Fibroblast of lung (primary cell): Measurements from ENCODE around the gene AANAT. TPM values are rescaled to one million over a fixed set of nuclear protein-coding genes. Genes with fewer than 3 reads are reported as not detected.

Experiments
- DNase-seq, 2 donors: peaks; one replicate each; pipeline versions ENCODE4 v3.0.0 to v3.0.0-alpha.2; 2010; ENCODE audit warnings: low read depth in 2 of 2
- H2AFZ ChIP-seq: 2 replicates; pipeline ENCODE4 v1.5.1; 2012; ENCODE audit warnings: low read length, control low read depth, inconsistent platforms
- H3K27ac ChIP-seq: 2 replicates; pipeline ENCODE4 v1.5.1; 2011; ENCODE audit warnings: low read length, control low read depth; ENCODE audit not compliant: insufficient read depth
- H3K27me3 ChIP-seq: 2 replicates; pipeline ENCODE4 v1.5.1; 2011; ENCODE audit warnings: mild to moderate bottlenecking, low read length; ENCODE audit not compliant: control insufficient read depth, insufficient read depth
- H3K36me3 ChIP-seq: 2 replicates; pipeline ENCODE4 v1.5.1; 2011; ENCODE audit warnings: low read length; ENCODE audit not compliant: control insufficient read depth, insufficient read depth
- H3K4me1 ChIP-seq: 2 replicates; pipeline ENCODE4 v1.5.1; 2011; ENCODE audit warnings: low read length; ENCODE audit not compliant: control insufficient read depth, insufficient read depth; ENCODE audit errors: extremely low read depth
- H3K4me2 ChIP-seq: 2 replicates; pipeline ENCODE4 v1.5.1; 2011; ENCODE audit warnings: low read length, control low read depth; ENCODE audit not compliant: insufficient read depth; ENCODE audit errors: extremely low read depth
- H3K4me3 ChIP-seq, 4 experiments: fragments of 200-600 bp in 1 of 4; sonication (generic) in 1 of 4; replicated peaks in 1 of 4; 2 replicates each; pipeline ENCODE4 v1.5.1; 2011 to 2016; ENCODE audit warnings: low read length in 4 of 4, low read depth in 3 of 4, mild to moderate bottlenecking in 3 of 4, control low read depth in 2 of 4, inconsistent platforms in 1 of 4, mixed read lengths in 1 of 4; ENCODE audit not compliant: insufficient read depth in 1 of 4; ENCODE audit errors: control extremely low read depth in 1 of 4
- H3K79me2 ChIP-seq: 2 replicates; pipeline ENCODE4 v1.5.1; 2012; ENCODE audit warnings: mild to moderate bottlenecking, low read length, inconsistent platforms; ENCODE audit not compliant: control insufficient read depth, insufficient read depth
- H3K9ac ChIP-seq: 2 replicates; pipeline ENCODE4 v1.5.1; 2011; ENCODE audit warnings: mild to moderate bottlenecking, low read length, control low read depth; ENCODE audit not compliant: insufficient read depth
- H3K9me3 ChIP-seq: 2 replicates; pipeline ENCODE4 v1.5.1; 2012; ENCODE audit warnings: low read depth, low read length; ENCODE audit not compliant: control insufficient read depth, insufficient read depth
- H4K20me1 ChIP-seq: 2 replicates; pipeline ENCODE4 v1.5.1; 2011; ENCODE audit warnings: low read length; ENCODE audit not compliant: control insufficient read depth, insufficient read depth; ENCODE audit errors: extremely low read depth
- EZH2 ChIP-seq: IDR thresholded peaks from 2 replicates; pipeline ENCODE4 v1.5.1; 2012; ENCODE audit warnings: low read length, control low read depth, mild to moderate bottlenecking; ENCODE audit errors: missing control alignments
- polyA plus RNA-seq, 2 donors: library from polyadenylated mRNA; depleted of rRNA in 1 of 2; stranded (reverse) in 1 of 2; unstranded in 1 of 2; fragments of >200 nt; gene quantifications; 2 replicates each; pipeline ENCODE4 v1.2.1, GENCODE V29; 2011 to 2012; ENCODE audit warnings: missing spikeins in 1 of 2
- total RNA-seq: library from RNA; depleted of rRNA; stranded (reverse); fragments of >200 nt; gene quantifications from 2 replicates; pipeline ENCODE4 v1.2.1, GENCODE V29; 2014
- TF ChIP-seq, protein P1 (sequence below), 2 donors: IDR thresholded peaks in 1 of 2; conservative IDR thresholded peaks in 1 of 2; 1 replicate in 1 of 2; 2 replicates in 1 of 2; pipeline ENCODE4 v1.5.1; 2011 to 2012; ENCODE audit warnings: low read length in 2 of 2, control low read depth in 1 of 2, inconsistent platforms in 1 of 2, low read depth in 1 of 2, mild to moderate bottlenecking in 1 of 2

The AANAT gene
- total and polyA plus RNA-seq, 2 donors (not counting 1 experiment from before 2014, with no cell fraction given), result not detected

DNA sequence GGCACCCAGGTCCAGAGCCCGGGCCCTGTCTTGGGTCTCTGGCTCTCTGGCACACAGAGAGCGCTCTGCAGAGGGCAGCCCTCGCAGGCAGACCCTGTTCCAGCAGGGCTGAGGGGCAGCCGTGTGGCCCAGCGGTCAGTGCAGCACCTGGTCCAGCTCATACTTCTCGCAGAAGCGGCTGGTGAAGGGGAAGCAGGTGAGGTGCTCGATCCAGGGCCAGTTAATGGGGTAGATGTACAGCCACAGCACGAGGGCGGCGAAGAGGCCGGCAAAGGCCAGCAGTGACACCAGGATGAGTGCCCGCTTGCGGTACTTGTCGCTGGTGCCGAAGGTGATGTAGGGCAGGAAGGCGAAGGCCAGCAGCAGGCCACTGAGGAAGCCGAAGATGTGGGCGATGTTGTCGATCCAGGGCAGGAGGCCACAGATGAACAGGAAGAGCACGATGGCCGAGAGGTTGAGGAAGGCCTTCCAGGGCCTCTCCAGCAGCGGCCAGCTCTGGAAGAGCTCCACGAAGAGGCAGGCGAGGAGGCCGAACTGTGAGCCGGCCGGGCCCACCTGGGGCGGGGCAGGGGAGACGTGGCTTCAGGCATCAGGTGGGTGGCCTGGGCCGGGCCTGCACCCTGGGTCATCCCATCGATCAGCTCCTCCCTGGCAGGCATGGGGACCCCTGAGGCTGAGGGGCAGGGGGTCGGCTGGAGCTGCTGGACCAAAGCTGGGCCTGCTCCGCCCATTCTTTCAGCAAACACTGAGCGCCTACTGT is 4.3 kb downstream of the AANAT start:
- TF ChIP-seq, protein P1, sequence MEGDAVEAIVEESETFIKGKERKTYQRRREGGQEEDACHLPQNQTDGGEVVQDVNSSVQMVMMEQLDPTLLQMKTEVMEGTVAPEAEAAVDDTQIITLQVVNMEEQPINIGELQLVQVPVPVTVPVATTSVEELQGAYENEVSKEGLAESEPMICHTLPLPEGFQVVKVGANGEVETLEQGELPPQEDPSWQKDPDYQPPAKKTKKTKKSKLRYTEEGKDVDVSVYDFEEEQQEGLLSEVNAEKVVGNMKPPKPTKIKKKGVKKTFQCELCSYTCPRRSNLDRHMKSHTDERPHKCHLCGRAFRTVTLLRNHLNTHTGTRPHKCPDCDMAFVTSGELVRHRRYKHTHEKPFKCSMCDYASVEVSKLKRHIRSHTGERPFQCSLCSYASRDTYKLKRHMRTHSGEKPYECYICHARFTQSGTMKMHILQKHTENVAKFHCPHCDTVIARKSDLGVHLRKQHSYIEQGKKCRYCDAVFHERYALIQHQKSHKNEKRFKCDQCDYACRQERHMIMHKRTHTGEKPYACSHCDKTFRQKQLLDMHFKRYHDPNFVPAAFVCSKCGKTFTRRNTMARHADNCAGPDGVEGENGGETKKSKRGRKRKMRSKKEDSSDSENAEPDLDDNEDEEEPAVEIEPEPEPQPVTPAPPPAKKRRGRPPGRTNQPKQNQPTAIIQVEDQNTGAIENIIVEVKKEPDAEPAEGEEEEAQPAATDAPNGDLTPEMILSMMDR (conservative IDR thresholded peaks at IDR 0.05 in 1 of 2, IDR thresholded peaks at IDR 0.05 in 1 of 2; ENCODE audit: low read depth in 1 of 2, low read length in 2 of 2), result no peak
- TF ChIP-seq EZH2, result no peak
- no peaks in the 10 kb centered on the region for H3K79me2 ChIP-seq
- no peaks in the 10 kb centered on the region for H3K27me3 ChIP-seq
- no peak overlapping the region for H3K4me2 ChIP-seq
- no peaks in the 10 kb centered on the region for H4K20me1 ChIP-seq
- H2AFZ ChIP-seq, result no peak overlapping the region
- no peaks in the 10 kb centered on the region for H3K4me1 ChIP-seq
- H3K9me3 ChIP-seq, result no peaks in the 10 kb centered on the region
- no peak overlapping the region for H3K9ac ChIP-seq
- no peak overlapping the region for H3K4me3 ChIP-seq
- DNase-seq, result no peak
- H3K36me3 ChIP-seq, result no peaks in the 10 kb centered on the region
- no peak overlapping the region for H3K27ac ChIP-seq

DNA sequence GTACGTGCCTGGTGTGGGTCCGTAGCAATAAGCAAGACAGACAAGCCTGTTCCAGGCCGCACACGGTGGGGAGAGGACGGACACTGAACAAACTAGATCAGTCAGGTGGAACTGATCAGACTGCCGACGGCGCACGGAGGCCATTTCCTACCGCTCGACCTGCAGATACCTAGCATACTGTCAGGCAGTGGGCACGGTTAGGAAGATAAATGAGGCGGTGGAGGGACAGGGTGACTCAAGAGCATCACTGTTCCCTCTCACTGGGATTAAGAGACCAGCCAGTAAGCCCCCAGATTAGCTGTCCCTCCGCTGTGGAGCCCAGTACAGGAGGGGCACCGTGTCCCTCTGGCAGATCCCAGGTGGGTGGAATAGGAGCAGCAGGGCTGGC is 4.8 kb downstream of the AANAT start:
- H3K4me2 ChIP-seq, result no peak overlapping the region
- no peak overlapping the region for H3K4me3 ChIP-seq
- no peaks in the 10 kb centered on the region for H3K9me3 ChIP-seq
- no peaks in the 10 kb centered on the region for H3K36me3 ChIP-seq
- no peak for DNase-seq
- H3K4me1 ChIP-seq, result no peaks in the 10 kb centered on the region
- H2AFZ ChIP-seq, result no peak overlapping the region
- no peaks in the 10 kb centered on the region for H3K79me2 ChIP-seq
- no peak overlapping the region for H3K27ac ChIP-seq
- H3K9ac ChIP-seq, result no peak overlapping the region
- TF ChIP-seq EZH2, result no peak
- TF ChIP-seq, protein P1 (conservative IDR thresholded peaks at IDR 0.05 in 1 of 2, IDR thresholded peaks at IDR 0.05 in 1 of 2; ENCODE audit: low read depth in 1 of 2, low read length in 2 of 2), result no peak
- no peaks in the 10 kb centered on the region for H3K27me3 ChIP-seq
- no peaks in the 10 kb centered on the region for H4K20me1 ChIP-seq

DNA sequence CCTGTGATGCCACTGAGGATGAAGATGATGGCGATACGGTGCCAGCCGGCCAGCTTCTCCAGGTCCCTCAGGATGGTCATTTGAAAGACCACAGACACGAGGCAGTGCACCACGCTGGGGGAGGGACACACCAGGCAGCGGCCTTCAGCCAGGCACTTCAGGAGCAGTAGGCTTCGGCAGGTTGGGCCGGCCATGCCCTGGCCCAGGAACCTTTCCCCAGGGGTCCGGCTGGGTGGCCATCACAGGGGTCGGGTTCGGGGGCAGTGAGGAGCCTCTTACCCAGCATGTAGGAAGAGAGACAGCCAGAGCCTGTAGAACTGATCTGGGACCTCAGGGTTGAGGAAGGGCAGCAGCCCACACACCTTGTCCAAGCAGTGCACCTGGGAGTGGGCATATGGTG is 5.3 kb downstream of the AANAT start:
- TF ChIP-seq, protein P1 (conservative IDR thresholded peaks at IDR 0.05 in 1 of 2, IDR thresholded peaks at IDR 0.05 in 1 of 2; ENCODE audit: low read depth in 1 of 2, low read length in 2 of 2), result no peak
- no peak for TF ChIP-seq EZH2
- Histone ChIP-seq H3K79me2 (no peaks in the 10 kb centered on the region), H3K9ac (no peak overlapping the region), H3K9me3 (no peaks in the 10 kb centered on the region), H3K4me2 (no peak overlapping the region), H3K4me3 (no peak overlapping the region), H3K36me3 (no peaks in the 10 kb centered on the region), H4K20me1 (no peaks in the 10 kb centered on the region), H2AFZ (no peak overlapping the region), H3K4me1 (no peaks in the 10 kb centered on the region), H3K27ac (no peak overlapping the region), H3K27me3 (no peaks in the 10 kb centered on the region)
- no peak for DNase-seq
